ENCODE results near the gene C5AR1. TPM values are rescaled to one million over a fixed set of nuclear protein-coding genes. Genes with fewer than 3 reads are reported as not detected.
"Not testable (repeated sequence)": the region's sequence is repeated elsewhere in the genome, so short reads cannot be mapped to it uniquely, and the experiment has no call there.

C5AR1 gene
- total RNA-seq, 1 donor from 2014 or later: not detected

DNA sequence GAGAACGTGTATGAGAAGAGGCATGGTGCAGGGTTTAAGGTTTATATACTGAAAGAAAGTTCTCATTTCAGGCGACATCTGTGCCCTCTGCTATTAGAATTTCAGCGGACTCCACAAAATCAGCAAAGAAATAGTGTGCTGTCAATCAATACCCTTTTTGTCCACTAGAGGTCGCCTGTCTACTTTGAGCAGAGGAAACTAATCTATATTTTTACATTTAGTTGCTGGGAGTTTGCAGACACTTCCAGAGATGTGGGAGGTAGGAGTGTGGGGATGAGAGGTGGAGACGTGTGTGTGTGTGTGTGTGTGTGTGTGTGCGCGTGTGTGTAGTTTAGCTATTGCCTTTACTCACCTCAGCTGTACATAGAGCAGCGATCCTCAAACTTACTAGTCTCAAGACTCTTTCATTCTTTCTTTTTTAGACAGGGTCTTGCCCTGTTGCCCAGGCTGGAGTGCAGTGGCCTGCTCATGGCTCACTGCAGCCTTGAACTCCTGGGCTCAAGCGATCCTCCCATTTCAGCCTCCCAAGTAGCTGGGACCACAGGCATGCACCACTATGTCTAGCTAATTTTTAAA lies 25.2 kb upstream of the C5AR1 start:
- DNase-seq (ENCODE audit: low read depth in 2 of 2): peak; percentile 62 to 74

DNA sequence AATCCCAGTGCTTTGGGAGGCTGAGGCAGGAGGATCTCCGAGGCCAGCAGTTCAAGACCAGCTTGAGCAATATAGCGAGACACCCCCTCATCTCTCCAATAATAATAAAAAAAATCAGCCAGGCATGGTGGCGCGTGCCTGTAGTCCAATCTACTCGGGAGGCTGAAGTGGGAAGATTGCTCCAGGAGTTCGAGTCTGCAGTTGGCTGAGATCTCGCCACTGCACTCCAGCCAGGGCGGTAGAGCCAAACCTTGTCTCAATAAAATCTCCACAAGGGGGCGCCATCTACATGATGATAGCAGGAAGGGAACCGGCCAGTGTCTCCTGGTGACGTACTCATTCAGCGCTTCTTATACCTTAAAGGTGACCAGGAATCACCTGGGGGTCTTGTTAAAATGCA lies 13.6 kb upstream of the C5AR1 start:
- DNase-seq (ENCODE audit: low read depth in 2 of 2): peak; percentile 80 to 85

DNA sequence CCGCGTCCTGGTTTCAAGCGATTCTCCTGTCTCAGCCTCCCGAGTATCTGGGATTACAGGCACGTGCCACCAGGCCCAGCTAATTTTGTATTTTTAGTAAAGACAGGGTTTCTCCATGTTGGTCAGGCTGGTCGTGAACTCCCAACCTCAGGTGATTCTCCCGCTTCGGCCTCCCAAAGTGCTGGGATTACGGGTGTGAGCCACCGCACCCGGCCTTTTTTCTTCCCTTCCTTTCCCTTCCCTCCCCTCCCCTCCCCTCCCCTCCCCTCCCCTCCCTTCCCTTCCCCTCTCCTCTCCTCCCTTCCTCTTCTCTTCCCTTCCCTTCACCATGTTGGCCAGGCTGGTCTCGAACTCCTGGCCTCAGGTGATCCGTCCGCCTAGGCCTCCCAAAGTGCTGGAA lies 8.8 kb upstream of the C5AR1 start:
- DNase-seq (ENCODE audit: low read depth in 2 of 2): not testable (repeated sequence)

DNA sequence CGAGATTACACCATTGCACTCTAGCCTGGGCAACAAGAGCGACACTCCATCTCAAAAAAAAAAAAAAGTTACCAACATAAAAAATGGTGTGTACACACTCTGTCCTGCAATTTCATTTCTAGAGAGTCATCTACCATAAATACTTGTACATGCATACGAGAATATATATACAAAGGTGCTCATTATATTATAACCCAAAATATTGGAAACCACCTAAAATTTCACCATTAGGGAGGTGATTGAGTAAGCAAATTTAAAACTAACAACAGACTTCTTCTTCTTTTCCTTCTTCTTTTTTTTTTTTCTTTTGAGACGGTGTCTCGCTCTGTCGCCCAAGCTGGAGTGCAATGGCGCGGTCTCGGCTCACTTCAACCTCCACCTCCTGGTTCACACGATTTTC lies 7.4 kb upstream of the C5AR1 start:
- DNase-seq (ENCODE audit: low read depth in 2 of 2): no peak

DNA sequence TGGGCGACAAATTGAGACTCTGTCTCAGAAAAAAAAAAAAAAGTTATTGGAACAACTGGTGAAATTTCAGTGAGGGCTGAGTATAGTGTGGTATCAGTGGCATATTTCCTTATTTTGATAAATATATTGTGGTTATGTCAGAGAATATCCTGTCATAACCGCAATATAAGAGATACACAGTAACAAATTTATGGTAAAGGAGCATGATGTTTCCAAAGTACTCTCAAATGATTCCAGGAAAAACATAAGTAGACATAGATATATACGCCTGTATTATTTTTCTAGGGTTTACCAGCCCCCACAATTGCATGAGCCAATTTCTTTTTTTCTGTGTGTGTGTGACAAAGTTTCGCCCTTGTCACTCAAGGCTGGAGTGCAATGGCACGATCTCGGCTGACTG lies 5.7 kb upstream of the C5AR1 start:
- no peak for DNase-seq (ENCODE audit: low read depth in 2 of 2)

DNA sequence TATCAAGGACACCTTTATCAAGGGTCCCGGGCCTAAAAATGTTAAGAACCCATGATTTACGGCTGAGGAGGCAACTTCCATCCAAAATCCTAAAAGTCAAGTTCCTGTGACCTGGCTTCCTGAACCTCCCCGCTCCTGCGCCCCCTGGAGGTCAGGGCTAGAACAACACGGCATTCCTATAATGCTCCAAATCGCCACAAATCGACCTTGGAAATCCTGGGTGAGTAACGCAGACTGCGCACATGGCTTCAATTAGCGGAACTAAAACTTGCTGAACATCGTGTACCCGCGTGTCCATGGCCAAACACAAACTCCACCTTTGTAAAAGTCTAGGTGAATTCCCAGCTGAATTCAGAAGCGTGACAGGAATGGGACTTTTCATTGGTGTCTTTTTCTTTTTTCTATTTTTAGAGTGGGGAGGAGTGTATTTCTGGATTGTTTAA lies 4.3 kb upstream of the C5AR1 start:
- DNase-seq (ENCODE audit: low read depth in 2 of 2): peak; percentile 63 to 71

DNA sequence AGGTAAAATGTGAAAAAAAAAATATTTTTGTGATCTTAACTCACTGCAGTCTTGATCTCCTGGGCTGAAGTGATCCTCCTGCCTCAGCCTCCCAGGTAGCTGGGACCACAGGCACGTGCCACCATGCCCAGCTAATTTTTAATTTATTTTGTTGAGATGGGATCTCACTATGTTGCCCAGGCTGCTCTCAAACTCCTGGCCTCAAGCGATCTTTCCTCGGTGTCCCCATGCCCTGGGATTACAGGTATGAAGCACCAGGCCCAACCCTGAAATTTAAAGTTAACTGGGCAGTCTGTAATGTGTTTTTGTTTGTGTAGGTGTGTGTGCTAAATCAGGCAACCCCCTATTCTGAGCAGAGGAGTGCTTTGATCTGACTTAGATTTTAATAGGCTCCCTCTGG lies 3.4 kb upstream of the C5AR1 start:
- DNase-seq (ENCODE audit: low read depth in 2 of 2): no peak

DNA sequence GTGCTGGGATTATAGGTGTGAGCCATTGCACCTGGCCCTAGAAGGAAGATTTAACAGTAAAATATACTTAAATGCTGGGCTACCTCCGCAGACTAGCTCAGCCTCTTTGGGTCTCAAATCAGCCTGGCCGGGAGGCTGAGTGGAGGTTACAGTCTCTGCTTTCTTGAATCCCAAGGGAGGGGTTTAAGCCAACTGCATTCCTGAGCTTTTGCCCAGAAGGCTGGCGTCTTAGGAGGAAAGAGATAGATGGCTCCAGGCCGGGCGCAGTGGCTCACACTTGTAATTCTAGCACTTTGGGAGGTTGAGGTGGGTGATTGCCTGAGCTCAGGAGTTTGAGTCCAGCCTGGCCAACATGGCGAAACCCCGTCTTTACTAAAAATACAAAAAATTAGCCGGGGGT lies 623 bp upstream of the C5AR1 start:
- no peak for DNase-seq (ENCODE audit: low read depth in 2 of 2)

DNA sequence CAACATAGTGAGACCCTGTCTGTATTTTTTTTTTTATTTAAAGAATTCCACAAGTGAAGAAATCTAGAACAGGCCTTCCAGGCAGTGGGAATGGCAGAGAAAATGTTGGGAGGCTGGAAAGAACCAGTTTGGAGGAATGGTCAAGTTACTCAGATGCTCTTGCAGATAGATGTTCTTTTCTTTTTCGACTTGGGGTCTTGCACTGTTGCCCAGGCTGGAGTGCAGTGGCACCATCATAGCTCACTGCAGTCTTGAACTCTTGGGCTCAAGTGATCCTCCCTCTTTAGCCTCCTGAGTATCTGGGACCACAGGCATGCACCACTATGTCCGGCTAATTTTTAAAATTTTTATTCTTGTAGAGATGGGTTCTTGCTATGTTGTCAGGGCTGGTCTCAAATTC lies 662 bp downstream of the C5AR1 start:
- DNase-seq (ENCODE audit: low read depth in 2 of 2): no peak

DNA sequence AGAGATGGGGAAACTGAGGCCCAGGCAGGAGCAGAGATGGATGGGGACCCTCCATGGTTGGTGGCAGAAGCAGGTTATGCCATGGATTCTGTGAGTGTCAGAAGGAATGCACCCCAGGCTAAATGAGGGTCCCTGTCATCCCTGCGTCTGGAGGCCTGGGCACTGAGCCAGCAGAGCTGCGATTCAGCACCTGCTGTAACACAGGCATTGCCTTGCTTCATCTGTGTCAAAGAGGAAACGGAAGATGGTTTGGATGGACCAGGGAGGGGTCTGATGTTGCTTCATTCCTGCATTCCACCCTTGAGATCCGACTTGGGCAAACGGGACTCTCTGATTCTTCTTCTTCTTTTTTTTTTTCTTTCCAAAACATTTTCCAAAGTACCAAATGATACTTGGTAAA lies 1.2 kb downstream of the C5AR1 start:
- DNase-seq (ENCODE audit: low read depth in 2 of 2): no peak

DNA sequence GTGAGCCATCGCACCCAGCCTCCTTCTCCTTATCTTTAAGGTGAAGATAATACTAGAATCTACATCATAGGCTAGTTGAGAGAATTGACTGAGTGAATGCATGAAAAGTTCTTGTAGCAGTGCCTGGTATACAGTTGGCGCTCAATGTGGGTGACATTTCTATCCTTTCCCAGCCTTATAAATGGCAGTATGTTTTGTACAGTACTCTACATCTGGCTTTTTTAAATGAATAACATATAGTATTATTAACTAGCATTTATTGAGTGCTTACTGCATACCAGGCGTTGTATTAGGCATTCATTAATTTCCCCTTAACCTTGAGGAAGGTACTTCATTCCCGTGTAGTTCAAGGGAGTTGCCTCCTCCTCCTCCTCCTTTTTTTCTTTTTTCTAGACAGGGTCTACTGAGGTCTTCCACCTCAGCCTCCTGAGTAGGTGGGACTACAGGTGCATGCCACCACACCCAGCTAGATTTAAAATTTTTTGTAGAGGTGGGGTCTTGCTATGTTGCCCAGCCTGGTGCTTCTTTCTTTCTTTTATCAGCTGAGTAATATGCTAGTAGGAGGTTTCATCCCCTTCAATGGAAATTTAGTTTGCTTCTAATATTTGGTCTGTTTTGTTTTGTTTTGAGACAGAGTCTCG lies 2.8 kb downstream of the C5AR1 start:
- no peak for DNase-seq (ENCODE audit: low read depth in 2 of 2)

DNA sequence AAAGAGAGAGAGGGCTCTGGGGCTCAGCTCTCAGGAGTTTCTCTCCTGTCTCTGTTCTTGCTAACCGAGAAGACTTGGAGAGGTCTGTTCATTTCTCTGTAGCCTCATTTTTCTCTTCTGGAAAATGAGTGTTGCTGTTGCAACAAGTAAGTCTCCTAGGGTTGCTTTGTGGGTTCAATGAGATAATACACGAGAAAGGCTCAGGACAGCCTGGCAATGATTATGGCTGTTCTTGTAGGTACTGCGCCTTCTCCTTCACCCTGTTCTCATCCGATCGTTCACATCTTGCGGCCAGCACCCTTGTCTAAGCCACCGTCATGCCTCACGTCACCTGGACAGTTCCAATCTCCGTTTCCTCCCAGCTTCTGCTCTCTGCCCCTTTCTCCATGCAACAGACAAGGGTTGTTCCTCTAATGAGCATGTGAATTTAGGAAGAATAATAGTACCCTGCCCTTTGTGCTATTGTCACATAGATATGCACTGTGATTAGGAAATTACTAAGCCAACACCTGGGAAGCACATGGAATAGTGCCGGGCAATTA lies 4.2 kb downstream of the C5AR1 start:
- DNase-seq (ENCODE audit: low read depth in 2 of 2): no peak

DNA sequence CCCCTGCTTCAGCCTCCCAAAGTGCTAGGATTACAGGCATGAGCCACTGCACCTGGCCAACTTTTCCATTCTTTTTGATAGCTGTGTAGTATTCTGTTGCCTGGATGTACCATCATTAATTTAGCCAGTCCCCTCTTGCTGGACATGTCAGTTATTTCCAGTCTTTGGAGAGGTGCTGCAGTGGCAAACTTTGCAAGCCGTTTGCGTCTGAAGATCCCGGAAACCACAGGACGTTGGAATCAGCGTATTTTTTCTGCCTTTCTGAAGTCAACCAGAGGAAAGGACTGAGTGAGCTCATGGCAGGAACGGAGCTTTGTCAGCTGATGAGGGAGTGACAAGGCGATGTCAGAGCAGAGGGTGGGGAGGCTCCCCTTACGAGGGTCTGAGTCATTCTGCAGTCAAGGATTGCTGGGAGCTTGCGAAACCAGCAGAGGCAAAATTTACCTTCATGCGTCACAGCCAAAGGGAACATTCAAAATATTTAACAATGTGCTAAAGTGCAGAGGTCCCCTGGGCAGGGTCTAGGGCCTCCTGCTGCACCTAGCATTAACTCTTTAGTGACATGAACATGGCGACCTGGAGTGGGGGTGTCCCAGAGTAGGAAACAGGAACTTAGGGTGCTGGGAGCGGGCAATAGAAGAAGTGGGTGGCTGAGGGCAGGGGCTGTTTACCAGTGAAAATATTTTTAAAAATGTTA lies 5.6 kb downstream of the C5AR1 start:
- peak; percentile 14 to 94 for DNase-seq (ENCODE audit: low read depth in 2 of 2)

DNA sequence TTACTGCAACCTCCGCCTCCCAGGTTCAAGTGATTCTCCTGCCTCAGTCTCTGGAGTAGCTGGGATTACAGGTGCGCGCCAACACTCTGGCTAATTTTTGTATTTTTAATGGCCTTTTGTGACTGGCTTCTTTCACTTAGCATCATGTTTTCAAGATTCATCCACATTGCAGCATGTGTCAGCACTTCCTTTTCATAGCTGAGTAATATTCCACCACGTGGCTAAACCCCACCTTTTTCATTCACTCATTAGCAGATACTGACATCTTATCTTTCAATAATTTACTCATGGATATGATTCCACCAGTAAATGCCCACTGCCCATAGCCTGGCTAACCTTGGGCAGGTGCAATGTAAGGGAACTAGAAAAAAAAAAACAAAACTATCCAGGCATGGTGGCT lies 6.9 kb downstream of the C5AR1 start:
- no peak for DNase-seq (ENCODE audit: low read depth in 2 of 2)

DNA sequence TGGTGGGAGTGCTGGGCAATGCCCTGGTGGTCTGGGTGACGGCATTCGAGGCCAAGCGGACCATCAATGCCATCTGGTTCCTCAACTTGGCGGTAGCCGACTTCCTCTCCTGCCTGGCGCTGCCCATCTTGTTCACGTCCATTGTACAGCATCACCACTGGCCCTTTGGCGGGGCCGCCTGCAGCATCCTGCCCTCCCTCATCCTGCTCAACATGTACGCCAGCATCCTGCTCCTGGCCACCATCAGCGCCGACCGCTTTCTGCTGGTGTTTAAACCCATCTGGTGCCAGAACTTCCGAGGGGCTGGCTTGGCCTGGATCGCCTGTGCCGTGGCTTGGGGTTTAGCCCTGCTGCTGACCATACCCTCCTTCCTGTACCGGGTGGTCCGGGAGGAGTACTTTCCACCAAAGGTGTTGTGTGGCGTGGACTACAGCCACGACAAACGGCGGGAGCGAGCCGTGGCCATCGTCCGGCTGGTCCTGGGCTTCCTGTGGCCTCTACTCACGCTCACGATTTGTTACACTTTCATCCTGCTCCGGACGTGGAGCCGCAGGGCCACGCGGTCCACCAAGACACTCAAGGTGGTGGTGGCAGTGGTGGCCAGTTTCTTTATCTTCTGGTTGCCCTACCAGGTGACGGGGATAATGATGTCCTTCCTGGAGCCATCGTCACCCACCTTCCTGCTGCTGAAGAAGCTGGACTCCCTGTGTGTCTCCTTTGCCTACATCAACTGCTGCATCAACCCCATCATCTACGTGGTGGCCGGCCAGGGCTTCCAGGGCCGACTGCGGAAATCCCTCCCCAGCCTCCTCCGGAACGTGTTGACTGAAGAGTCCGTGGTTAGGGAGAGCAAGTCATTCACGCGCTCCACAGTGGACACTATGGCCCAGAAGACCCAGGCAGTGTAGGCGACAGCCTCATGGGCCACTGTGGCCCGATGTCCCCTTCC lies 10.5 kb downstream of the C5AR1 start:
- no peak for DNase-seq (ENCODE audit: low read depth in 2 of 2)

DNA sequence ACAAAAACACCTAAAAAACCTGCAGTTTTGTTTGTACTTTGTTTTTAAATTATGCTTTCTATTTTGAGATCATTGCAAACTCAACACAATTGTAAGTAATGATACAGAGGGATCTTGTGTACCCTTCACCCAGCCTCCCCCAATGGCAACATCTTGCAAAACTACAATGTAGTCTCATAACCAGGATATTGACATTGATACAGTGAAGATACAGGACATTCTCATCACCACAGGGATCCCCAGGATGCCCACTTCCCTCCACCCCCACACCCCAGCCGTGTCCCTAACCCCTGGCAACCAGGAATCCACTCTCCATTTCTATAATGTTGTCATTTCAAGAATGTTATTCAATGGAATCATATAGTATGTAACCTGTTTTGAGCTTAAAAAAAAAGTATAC lies 12.0 kb downstream of the C5AR1 start:
- no peak for DNase-seq (ENCODE audit: low read depth in 2 of 2)

DNA sequence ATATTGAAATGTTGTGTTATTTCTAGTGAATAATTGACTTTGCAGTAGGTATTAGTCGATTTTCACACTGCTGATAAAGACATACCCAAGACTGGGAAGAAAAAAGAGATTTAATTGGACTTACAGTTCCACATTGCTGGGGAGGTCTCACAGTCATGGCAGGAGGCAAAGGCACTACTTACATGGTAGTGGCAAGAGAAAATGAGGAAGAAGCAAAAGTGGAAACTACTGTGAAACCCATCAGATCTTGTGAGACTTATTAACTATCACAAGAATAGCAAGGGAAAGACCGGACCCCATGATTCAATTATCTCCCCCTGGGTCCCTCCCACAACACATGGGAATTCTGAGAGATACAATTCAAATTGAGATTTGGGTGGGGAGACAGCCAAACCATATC lies 12.4 kb downstream of the C5AR1 start:
- no peak for DNase-seq (ENCODE audit: low read depth in 2 of 2)

DNA sequence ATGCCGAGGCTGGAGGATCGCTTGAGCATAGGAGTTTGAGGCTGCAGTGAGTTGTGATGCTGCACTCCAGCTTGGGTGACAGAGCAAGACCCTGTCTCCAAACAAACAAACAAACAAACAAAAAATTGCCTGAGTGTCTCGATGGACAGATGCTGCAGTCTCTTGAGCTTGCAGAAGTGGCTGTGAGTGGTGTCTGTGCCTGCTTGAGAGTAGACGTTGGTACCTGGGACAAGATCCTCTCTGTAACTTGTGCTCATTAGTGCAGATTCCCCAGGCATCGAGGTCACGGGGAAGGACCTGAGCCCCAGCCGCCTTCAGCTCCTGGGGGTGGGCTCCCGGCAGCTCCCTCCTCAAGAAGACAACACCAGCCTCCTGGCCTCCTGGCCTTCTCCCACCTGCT lies 13.7 kb downstream of the C5AR1 start:
- DNase-seq (ENCODE audit: low read depth in 2 of 2): no peak

DNA sequence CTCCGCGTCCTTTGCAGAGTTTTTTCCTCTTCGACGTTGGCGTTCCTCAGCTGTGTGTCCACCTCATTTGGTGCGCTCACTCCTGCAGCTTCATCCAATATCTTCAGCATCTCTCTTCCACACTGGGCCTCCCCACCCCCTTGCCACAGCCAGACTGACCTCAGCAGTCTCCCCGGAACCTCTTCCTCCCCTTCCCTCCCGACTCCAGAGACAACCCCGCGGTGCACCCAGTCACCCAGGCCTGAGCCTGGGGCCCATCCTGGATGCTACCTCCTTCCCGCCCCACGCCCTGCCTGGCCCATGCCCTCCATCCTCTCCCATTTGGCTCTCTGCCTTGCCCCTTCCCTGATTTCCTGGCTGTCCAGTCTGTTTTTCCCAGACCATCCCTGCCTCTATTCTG lies 14.2 kb downstream of the C5AR1 start:
- no peak for DNase-seq (ENCODE audit: low read depth in 2 of 2)

DNA sequence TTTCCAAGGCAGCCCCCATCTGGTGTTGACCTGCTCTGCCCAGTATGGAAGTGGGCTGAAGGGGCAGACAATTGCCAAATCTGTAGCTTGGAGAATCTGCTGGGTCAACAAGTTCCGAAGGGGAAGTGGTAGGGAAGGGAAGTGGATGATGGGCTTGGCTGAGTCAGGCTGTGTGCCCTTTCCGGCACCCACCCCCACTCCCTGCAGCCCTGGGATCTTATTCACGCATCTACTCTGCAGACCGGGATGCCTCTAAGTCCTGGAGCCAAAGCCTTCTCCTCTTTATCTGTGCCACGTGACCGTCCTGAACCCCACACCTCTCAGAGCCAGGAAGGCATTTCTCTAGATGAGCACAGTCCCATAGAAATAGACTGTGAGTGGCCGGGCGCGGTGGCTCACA lies 14.8 kb downstream of the C5AR1 start:
- DNase-seq (ENCODE audit: low read depth in 2 of 2): peak; percentile 14 to 69

DNA sequence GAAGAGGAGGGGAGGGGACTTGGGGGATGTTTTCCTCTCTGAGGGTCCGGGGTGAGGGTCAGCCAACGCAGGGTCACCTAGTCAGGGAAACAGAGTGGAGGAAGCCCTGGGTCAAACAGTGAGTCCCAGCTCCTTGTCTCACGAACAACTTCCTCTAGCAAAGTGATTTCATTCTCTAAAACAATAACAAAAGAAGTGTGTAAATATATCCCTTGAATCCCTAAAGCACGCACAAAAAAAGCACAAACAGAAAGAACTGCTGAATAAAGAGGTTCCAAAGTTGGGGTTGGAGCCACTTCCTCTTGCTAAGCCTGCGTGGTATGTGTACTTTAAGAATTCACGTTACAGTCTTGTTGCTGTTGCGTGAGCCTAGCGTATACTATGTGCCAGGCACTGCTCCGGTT lies 20.8 kb downstream of the C5AR1 start:
- peak in 1 of 2 donors; percentile 60 for DNase-seq (ENCODE audit: low read depth in 2 of 2)

DNA sequence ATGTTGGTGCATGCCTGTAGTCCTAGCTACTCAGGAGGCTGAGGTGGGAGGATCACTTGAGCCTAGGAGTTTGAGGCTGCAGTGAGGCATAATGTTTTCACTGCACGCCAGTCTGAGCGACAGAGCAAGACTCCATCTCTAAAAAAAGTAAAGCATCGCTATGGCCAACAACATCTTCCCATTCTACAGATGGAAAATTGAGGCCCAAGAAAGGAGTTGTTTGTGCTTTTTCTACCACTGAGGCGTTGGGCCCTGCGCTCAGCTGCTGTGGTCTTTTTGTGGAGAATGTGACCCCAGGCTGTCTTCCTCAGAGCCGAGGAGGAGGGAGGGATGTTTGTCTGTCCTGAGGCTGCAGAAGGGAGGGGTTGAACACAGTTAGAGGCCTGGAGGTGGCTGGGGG lies 21.8 kb downstream of the C5AR1 start:
- DNase-seq (ENCODE audit: low read depth in 2 of 2): no peak
